CD1c-positive myeloid dendritic cell (primary cell): ENCODE results near the gene SLC15A3.
A peak's percentile ranks its signal among the peaks of the same experiment; 100 is the strongest.
"Not testable (repeated sequence)": the region's sequence is repeated elsewhere in the genome, so short reads cannot be mapped to it uniquely, and the experiment has no call there.

Source experiments
- DNase-seq: peaks from one replicate; pipeline ENCODE4 v3.0.0-alpha.2; 2016; ENCODE audit errors: extremely low spot score

SLC15A3 gene

DNA sequence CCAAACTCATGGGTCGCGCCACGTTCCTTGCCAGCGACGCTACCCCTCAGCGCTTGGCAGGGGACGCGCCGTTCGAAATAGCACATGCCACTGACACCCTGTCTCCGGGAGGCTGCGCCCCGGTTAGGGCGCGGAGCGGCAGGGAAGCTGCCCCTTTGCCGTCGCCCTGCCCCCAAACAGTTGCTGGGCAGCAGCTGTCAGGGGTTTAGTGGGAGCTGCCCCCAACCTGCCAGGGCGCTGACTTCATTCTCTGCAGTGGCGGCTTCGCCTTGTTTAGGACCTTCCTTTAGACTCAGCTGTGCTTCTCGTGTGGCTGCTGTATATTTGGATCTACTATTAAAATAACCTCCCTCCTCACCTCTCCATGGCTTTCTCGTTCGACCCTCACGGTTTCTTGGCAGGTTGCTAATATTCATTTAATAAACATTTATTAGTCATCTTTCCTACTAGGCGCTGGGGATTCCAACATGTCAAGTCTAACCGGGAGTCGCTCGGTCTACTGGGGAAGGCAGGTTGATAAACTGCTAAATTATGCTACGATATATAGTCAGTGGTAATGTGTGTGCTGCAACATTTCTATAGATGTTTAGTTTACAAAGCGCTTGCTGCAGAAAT is 37.2 kb downstream of the SLC15A3 start:
- DNase-seq = peak; percentile 28

DNA sequence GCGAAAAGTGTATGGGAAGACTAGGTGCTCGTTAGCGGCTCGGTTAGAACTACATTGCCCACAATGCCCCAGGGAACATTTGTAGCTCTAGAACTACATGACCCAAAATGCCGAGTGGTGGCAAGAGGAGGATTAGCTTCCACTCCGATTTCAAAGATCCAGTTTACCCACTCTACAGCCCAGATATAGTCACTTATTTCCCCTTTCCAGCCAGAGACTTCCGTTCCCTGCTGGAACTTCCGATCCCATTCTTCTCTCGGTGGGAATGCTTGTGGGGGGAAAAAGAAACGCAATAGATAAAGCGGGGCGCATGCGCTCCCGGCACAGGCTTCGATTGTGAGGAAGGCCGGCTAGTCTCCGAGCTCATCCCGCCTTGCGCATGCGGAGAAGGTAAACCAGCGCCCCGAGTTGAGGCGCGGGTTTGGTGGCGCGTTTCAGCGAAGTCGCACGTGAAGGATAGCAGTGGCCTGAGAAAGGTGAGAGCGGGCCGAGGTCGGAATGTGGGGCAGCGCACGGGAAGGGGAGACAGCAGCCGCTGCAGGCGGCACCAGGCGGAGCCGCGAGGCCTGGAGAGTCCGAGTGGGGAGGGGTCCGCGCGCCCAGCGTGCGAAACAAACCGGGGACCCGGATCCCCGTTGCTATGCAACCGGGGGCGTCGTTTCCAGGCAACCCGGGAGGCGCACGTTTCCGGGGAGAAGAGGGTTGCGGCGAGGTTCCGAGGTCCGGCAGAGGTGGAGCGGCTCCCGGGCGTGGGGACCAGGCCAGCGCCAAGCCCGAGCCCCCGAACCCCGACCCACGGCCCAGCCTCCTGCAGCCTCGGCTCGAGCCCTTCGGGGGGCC is 38.0 kb downstream of the SLC15A3 start, which contains the start of gene TMEM109:
TSS of gene TMEM109 (plus strand) at position 366 of the 840 bp plus-strand sequence. CDS start 5,536 bp downstream, outside the sequence.
- peak; percentile 92 for DNase-seq

DNA sequence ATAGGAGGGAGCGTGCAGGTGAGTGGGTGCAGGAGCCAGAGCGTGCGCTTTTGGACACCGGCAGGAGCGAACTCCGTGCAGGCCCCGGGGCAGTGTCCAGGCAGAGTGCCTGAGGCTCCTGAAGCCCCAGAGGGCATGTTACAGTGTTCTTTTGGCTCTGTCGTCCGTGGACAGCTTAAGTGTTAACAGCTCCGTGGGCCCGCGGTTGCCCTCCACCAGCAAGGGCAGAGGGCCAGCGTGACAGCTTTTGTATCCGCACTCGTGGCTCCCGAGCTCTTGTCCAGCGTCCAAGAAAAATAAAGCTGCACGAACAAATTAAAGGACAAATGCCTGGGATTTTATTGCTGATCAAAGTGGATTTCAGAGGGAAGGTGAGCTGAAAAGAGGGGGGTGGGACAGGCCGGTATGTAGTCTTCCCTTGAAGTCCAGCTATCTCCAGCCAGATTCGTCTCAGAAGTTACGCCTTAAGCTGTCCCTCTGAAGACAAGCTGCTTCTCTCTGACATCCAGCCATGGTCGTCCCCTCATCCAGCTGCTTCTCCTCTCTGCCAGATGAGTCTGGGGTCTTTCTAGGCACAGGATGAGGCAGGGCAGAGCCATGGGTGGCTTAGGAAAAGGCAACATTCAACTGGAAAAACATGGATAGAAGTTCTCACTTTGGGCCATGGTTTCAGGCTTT is 39.0 kb downstream of the SLC15A3 start:
- no peak for DNase-seq

DNA sequence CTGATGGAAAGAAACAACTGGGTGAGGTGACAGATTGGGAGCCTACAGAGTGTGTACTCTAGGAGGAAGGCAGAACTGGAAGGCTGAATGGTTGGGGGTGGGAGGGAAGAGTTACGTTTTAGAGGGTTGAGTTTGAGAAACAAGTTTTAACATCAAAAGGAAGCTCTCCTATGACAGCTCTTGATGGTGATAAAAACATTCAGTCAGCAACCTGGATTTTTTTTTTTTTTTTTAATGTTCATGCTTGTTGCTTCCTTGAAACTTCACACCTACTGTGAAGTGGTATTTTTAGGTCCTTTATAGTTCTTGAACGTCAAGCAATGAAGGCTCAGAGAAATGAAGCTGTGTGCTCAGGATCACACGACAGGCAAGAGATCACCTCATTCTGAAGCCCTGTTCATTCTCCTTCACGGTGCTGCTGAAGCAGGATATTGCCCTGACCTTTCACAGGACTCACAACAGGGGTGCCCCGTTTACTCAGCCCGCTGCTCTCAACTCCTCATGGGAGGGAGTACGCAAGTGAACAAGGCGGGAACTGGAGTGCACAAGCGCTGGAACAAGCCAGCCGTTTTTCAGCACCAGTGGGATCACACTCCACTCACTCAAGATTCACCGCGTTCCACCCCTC is 39.6 kb downstream of the SLC15A3 start:
- DNase-seq = no peak

DNA sequence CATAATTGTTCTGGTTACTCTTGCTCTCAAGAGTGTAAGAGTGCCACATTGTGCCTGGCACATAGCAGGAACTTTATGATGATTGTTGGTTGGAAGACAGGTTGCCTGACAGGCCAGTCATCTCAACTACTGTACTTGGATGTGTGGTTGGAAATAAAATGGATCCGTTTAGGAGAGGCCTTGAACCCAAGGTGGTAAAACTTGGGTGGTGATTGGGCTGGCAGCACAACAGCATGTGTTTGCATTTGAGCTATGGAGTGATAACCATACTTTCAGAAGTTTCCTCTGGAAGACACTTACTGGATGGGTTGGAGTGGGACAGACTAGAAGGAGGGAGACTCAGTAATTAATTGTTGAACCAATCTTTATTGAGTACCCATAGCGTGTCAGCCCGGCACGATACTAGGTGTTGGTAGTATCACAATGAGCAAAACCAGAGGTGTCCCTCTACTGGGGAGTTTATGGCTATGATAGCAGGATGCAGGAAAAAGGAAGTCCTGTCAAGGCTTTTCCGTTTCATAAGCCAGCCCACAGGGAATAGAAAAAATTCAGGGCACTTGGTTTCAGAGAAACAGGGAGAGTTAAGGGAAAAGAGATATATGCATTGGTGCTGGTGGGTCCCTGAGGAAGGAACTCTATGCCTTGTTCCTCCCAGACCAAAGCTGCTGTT is 41.1 kb downstream of the SLC15A3 start:
- peak; percentile 71 for DNase-seq

DNA sequence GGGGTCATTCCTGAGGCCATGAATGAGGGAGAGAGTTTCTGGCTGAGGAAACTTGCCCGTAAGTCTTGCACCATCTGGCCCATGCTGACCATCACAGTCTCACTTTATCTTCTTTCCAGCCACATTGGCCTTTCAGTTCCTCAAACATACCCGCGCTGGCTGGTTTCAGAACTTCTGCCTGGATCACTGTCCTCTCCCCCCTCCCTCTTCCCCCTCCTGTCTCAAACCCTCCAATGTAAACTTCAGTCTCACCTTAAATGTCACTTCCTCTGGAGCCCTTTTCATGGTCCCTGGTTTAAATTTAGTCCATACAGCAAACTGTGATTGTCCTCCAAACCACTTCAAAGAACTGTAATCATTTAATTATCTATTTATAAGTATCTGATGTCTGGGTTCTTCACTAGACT is 41.7 kb downstream of the SLC15A3 start:
- DNase-seq = peak; percentile 88

DNA sequence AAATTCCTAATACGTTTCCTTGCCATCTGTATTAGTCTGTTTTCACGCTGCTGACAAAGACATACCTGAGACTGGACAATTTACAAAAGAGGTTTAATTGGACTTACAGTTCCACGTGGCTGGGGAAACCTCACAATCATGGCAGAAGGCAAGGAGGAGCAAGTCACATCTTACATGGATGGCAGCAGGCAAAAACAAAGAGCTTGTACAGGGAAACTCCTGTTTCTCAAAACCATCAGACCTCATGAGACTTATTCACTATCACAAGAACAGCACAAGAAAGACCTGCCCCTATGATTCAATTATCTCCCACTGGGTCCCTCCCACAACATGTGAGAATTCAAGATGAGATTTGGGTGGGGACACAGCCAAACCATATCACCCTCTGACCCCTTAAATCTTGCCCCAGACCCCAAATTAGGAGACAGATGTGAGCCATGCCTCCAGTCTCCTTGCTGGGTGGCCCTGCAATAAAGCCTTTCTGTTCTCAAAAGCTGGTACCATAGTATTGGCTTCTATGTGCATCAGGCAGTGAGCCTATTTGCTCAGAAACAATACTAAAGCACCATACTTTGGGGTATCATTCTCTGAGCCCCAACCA is 42.2 kb downstream of the SLC15A3 start:
- not testable (repeated sequence) for DNase-seq

DNA sequence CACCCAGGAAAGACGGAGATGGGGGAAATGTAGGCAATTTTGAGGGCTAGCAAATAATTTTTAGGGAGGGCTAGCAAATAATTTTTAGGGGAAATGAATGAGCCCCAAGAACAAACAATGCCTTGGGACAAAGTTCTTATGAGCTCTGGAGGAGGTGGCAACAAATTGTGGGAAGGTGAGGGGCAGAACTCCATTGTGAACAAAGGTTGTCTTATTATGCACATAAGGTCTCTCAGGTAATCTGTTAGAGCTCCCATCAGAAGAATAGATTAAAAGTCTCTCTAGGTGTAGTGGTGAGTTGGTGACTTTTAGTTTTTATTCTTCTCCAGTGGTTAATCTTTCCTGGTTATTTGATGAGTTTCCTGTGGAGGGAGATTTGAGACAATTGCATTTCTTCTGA is 43.2 kb downstream of the SLC15A3 start:
- no peak for DNase-seq

DNA sequence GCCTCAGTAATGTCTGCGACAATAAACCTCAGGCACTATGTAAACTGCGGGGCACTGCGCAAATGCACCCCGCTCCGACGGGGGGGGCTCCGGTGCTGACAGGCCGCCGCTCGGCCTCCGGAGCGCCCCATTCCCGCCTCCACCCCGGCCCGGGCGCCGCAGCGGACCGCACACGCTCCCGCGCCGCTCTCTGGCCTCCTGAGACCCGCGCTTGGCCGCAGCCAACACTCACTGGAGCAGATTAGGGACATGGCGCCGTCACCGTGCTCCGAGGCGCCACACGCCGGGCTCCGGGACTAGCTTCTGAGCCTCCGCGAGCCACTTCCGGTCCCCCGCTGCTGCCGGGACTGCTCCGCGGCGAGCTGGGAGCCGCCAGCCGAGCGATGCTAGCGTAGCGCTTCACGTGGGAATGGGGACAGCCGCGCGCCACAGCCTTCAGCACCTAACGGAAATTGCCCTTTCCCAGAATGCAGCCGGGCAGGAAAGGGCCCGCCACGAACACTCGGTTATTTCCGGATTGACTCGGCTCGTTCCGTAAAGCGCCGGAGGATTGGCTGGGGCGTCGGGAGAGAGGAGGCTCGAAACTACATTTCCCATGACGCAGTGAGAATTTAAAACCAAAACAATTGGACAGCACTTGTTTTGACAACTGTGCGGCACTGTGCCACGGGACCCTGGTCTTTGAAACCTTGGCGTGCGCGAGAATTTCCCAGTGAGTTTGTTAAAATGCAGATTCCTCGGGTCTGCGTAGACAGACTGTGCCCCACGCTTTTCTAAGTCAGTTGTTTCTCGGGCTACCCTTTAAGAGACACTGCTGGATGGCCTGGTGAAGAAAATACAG is 45.6 kb downstream of the SLC15A3 start, which contains the start of gene PRPF19:
TSS of gene PRPF19 (minus strand) at position 454 of the 841 bp plus-strand sequence. CDS start at position 251, 203 bp downstream.
- peak; percentile 100 for DNase-seq

DNA sequence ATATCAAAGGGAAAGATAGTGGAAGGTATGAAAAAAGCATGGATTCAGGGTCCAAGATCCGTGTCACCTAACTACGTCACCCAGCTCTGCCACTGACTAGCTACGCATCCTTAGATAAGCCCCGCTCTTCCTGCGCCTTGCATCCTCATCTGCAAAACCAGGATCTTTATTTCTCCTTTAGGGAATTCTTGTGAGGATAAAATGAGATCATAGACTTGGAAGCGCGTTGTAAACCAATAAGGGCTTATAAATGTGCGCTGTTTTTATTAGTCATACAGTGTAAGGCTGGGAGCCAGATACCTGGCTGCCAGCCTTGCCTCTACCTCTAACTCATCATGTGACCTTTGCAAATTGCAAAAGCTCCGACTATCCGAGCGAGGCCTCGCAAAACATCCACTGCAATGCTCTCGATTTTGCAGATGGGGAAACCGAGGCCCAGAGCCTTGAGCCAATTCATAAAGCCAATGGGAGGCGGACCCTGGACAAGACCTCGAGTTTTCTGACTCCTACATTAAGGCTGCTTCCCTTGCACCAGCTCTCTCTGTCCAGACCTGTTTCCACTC is 46.3 kb downstream of the SLC15A3 start:
- DNase-seq = no peak

DNA sequence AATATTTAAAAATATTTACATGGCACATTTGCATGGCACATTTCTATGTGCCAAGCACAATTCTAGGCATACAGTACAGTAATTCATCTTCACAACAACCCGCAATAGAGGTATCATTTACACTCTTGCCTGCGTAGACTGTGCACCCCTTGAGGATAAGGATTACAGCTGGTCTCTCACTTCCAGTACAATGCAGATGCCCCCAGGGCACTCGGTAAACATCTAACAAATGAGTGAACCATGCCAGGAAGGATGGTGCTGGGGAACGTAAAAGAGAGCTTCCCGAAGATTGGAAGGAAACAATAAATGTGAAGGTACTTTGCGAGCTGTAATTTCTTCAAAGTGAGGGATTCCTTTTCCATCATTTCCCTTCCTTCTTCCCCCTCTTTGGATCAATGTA is 46.9 kb downstream of the SLC15A3 start:
- no peak for DNase-seq

DNA sequence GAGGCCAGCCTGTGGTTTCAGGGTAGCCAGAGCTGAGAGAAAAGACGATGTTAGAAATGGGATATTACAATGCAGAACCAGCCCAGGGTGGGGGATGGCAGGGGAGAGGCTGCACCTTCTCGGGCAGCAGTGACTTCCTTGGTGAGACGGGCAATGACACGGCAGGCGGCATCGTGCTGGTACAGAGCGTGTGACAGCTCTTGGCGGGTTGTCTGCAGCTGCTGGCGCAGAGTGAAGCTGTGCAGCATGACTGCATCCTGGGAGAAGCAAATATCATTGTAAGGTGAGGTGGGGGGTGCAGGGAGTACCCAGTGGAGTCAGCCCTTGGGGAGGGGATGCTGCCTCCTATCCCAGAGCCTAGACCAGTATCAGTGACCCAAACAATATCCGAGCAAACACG is 49.4 kb downstream of the SLC15A3 start:
- no peak for DNase-seq

DNA sequence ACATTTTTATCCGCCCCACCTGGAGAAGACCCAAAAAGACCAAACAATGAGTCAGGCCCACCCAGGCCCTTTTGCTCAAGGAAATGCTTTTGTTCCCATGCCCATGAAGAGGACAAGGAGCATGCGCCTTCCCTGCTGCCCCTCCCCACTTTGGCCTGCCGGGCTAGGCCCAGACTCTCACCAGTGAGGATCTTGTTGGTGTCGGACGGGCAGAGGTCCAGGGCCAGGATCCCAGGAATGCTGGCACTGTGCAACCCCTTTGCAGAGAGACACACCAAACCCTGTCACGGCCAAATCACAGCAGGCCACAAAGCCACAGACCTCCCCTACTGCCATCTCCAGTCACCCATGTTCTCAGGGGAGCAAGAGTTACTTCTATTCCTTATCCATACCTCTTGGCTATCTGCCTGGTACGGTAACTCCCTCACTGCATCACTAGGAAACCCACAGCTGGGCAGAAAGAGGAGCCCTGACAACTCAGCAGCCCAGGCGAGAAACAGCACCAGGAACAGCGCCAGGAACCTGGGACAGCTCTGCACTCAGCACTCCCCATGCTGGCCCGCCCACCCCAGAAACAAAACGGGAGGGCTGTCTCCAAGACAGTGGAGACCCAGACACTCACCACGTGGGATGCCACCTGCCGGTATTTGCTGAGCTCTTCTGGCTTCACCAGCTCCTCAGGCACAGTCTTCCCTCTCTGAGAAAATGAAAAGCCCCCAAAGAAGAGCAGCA is 51.1 kb downstream of the SLC15A3 start:
- DNase-seq = no peak

DNA sequence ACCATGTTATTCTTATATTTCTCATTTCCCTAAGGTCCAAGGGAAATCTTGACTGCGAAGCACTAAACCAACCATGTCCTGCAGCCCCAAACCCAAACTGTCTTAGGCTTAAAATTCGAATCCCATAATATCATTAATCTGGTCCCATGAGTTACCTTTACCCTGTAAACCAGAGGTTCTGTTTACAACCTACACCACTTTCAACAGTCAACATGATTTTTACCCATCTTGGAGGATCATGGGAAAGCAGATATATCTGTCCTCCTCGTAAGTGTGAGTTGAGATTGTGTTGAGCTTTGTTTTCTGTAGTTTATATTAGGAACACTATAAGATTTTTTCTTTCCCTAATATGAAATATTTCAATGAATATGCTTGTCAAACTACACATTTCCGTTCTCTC is 52.0 kb downstream of the SLC15A3 start:
- no peak for DNase-seq

DNA sequence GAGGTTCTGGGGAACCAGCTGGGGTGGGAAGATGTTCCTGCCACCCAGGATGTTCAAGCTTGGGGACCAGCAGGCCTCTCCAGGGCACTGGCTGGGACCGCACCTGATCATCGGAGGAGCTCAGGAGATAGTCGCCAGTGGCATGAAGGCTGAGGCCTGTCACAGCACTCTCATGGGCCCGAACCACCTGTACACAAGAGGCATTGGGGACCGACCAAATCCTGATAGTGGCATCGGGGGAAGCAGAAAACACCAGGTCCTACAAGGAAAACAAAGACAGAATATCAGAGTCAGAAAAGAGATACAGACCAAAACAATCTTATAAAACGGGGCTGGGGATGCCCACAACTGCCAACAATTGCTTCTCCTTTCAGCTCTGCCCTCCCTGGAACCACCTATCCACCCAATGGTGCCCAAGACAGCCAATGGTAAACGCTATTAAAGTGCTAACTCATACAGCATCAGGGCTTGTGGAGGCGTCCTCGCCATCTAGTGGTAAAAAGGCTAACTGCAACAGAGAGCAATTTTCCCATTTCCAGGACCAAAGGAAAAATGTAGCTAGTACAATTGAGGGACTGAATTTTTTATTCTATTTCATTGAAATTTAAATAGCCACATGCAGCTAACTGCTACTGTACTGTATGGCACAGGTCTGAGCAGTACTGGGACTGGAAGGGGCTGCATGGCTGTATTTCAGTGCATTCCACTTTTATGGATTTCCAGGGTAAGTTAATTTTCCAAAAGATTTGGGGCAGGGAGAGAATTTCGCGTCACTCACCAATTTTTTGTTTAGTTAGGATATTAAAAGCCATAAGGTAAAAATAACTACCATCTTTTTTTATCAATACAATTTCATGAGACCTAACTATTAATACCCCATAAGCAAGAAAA is 52.7 kb downstream of the SLC15A3 start:
- peak; percentile 76 for DNase-seq

DNA sequence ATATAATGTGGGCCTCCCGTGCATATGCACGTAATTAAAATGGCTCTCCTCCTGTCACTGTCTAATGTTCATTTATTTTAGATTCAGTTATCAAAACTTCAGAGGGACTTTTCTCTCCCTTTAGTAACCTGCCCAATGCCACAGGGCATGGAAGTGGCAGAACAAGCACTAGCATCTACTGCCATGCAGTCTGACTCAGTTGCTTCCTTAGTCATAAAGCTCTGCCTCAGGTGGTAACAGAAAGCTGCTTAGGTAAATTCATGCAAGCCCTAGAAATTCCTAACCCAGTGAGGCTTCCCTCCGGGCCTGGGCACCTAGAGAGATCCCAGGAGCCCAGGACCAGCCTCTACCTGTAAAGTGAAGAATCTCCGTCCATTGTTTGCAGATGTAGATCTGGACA is 54.5 kb downstream of the SLC15A3 start:
- DNase-seq = no peak

DNA sequence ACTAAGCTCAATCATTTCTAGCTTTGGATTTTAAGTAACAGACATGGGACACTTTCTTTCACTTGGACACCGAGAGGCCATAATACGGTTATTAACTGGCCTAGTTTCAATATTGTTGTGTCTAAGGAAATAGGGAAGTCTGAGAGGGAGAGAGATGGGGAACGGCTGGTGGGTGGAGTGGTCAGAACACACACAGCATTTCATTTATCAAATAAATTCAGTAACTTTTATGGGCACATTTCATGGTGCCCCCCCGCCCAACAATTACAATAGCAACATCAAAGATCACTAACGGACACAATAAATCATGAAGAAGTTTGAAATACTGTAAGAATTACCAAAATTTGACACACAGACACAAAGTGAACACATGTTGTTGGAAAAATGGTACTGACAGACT is 56.3 kb downstream of the SLC15A3 start:
- DNase-seq = peak; percentile 49

DNA sequence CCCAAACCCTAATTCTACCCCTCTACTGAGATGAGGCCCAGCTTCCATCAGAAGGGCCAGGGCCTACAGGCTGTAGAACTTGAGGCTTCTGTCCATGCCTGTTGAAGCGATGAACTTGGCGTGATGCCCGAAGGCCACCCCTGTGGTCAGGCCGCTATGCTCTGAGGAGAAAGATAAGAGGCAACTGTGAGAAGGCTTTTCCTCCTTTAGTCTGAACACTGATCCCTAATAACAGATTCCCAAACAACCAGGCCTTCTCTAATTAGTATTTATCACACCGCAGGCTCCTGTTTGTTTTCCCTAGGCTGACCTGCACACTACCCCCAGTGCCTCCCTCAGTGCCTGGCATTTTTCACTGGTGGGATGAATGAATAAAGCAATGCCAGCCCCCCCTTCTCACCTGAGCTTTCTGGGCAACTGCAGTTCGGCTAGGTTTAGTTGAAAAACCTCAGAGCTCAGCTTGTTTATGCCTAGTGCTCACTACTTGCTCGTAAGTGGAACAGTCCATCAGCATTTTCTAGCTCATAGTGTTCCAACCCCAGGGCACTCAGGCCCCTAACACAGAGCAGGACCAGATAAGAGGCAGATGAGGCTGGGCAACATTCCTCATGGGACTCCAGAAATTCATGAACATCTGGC is 60.8 kb downstream of the SLC15A3 start:
- DNase-seq = no peak
